ENCODE results near the gene RTP2. TPM values are rescaled to one million over a fixed set of nuclear protein-coding genes. Genes with fewer than 3 reads are reported as not detected.

The RTP2 gene
- total RNA-seq, 1 donor from 2014 or later: not detected

DNA sequence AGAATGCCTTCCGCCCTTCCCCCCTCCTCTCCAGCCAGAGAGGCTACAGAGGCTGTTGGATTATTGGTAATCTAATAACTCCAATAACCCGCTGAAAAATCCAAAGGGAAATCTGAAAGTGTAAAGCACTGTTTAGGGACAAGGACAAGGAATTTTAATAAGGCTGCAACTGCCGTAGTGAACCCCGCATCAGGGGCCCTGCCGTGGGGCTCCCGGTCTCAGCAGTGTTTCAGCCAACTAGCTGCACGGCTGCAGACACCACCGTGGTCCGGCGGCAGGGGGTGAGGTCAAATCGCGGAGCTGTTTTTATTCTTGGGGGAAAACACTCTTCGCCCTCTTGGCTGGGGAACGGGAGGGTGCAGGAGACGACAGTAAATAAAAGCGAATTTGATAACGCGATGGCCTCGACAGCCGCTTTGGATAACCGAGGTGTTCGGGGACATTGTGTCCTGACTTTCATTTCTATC is 36.8 kb upstream of the RTP2 start:
- no peak for DNase-seq (ENCODE audit: low spot score)

DNA sequence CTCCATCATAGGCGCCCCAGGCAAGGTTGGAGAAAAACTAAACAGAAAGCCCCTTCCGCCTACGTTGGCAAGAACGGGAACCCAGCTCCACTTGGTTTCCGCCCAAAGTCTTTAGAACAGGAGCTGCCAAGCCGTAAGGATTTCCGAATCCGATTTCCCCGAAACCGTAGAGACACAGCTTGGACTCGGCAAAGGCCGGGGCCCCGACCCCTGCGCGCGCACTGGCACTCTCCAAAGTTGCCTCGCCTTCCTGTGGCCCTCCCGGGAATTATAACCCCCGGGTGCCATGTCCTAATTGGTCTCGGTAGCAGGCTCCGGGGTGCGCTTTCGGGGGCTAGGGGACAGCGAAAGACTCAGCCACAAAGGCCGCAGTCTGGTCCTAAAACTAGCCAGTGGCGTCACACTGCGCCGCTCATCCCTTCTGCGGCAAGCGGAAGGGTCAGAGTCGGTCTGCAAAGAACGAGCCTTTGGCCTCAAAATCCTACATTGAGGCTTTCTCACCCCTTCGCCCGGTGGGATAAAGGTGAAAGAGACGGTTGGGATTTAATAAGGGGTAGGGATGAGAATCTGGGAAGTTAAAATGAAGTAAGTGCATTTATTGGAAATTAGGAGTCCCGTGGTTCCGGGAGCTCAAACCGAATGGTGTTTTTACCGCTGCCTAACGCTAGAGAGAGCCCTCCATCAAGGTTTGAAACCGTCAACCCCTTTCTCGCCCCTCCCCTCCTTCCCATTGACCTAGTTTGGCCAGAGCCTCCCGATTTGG is 36.2 kb upstream of the RTP2 start:
- DNase-seq (ENCODE audit: low spot score): peak; percentile 98

DNA sequence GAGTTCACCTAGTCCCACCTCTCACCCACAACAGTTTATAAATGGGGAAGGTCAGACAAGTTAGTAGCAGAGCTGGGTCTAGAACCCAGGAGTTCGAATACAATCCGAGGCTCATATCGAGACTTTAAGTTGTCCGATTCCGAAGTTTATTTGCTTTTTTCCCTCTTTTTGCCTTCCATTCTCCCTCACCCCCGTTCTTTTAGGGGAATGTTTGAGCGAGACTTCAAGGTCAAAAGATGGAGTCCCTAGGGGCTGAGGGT is 35.6 kb upstream of the RTP2 start:
- DNase-seq (ENCODE audit: low spot score): no peak

DNA sequence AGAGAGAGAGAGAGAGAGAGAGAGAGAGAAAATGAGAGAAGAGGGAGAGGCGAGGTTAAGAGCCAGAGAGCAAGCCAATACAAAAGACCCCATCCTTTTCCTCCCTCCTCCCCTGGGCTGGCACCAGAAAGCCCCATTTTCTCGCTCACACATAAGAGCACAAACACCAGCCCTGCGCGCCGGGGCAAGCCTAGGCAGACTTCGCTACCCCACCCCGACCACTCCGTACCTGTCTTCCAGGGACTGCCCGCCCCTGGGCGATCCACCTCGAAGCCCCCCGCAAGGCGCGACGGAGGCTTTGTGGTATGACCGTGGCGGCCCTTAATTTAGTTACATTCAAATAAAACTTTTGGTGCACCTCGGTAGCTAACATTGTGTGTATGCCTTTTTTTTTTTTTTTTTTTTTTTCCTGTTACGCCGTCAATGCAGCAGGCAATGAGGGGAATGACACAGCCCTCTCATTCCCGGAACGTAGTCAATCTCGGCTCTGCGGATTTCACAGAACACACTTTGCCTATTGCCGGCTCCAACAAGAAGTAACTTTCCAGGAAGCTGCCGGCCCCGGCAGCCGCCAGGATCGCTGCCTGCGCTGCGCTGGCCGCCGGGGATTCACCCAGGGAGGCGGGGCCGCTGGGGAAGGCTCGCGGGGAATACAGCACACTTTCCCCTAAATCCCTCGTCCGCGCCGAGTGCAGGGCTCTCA is 35.2 kb upstream of the RTP2 start:
- peak; percentile 85 for DNase-seq (ENCODE audit: low spot score)

DNA sequence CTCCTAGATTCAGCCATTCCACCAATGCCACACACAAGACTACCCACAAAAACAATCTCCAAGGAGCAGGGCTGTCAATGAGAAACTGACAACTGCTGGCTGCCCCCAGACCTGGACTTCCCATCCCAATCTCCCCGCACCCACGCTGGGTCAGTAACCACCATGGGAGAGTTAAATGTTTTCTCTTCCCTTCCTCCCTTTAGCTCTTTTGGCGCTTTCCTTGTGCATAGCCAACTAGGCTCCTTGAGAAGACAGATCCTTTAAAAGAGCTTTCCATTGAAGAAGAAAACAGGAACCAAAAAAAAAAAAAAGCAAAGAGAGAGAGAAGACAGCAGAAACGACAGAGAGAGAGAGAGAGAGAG is 34.6 kb upstream of the RTP2 start:
- DNase-seq (ENCODE audit: low spot score): no peak

DNA sequence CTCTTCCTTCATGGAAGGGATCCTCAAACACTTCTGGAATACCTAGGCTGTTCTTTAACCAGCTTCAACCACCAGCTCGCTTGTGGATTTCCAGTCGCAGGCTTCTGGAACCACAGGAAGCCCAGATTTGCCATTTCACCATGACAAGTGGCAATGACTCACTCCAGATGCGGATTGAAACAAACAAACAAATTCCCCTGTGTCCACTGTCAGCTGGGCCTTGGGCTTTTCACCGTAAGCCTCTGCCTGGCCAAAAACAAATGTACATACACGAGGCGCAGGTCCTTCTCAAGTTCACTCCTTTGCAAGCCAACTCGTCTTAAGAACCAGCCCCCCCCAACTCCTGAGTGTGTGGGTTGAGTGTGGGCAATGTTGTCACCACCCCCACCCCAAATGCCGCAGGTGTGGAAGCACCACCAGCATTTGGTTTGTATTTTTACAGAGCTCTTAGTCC is 34.1 kb upstream of the RTP2 start:
- no peak for DNase-seq (ENCODE audit: low spot score)

DNA sequence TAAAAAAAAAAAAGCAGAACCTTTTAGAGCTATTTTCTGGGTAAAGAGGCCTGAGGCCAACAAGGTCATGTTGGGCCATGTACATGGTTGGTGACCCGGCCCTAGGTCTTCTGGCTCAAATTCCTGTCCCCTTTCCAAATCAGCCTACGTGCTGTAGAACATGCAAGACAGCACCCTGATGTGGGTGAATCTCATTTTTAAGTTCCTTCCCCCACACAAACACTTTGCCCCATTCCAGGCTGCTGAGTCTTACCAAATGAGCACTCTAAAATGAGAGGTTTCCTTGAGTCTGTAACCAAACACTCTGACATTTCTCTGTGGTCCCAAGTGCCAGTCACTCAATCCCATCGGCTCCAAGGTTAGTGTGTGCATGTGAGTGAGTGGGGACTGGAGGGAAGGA is 33.5 kb upstream of the RTP2 start:
- DNase-seq (ENCODE audit: low spot score): no peak

DNA sequence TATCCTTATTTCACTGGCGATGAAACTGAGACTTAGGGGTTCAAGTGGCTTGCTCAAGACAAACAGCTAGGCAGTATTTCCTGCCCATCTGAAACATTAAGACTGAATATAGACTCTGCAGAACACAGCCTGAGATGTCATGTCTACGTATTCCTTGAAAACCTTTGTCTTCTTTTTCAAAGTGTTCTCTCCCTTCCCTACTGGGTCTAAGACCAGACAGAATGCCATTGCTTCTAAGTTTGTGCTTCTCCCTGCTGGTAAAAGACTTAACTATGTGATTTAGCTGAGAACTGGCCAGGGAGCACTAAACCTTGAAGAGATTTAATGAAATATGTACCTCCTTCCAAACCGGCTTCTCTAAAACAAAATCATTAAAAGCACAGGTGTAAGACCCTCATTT is 33.0 kb upstream of the RTP2 start:
- DNase-seq (ENCODE audit: low spot score): no peak

DNA sequence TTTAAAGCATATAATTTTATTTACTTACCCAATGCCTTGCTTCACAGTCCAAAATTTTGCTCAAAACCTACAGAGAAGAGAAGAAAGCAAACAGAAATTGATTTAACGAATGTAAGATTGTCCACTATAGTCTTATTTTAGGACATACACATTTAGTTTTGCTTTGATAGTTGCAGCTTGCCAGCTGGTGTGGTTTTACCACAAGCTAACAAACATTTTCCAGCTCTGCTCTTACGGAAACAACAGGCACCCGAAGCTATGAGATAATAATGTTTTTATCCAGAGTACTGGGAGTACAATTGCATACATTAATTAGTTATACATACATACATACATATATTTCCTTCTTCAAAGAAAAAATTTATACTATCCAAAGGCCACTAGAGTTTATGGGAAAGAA is 32.5 kb upstream of the RTP2 start:
- DNase-seq (ENCODE audit: low spot score): no peak

DNA sequence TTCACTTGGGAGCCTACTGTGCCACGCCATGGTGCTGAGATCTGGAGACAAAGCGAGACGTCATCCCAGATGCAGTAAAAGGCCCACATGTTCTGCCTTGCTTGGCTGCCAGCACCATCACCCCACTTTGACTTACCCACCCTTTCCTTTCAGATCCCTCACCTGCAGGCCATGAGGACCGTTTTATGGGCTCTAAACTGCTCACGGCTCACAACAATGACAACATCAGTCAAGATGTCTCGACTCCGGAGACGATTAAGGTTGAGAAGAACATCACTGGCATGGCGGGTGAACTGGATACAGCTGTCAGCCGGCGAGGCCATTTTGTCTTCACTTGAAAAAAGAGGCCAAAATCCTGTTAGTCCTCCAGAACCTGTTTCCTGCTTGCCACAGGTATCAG is 31.0 kb upstream of the RTP2 start:
- no peak for DNase-seq (ENCODE audit: low spot score)

DNA sequence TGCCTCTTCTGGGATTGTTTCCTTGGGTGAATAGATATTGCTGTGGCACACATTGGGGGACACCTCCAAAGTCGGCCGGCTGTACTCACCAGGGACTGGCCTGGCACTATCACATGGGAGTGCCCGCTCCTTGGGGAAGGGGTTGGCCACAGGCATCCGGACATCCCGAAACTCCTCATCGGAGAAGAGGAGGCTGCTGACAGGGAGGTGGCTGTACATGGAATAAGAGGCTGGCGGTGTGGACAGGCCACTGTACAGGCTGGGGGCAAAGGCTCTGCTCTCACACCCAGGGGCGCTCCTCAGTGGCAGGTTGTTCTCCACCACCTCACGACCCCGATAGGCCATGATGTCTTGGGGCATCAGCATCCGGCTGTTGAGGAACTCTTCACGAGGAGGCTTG is 27.2 kb upstream of the RTP2 start:
- DNase-seq (ENCODE audit: low spot score): no peak

DNA sequence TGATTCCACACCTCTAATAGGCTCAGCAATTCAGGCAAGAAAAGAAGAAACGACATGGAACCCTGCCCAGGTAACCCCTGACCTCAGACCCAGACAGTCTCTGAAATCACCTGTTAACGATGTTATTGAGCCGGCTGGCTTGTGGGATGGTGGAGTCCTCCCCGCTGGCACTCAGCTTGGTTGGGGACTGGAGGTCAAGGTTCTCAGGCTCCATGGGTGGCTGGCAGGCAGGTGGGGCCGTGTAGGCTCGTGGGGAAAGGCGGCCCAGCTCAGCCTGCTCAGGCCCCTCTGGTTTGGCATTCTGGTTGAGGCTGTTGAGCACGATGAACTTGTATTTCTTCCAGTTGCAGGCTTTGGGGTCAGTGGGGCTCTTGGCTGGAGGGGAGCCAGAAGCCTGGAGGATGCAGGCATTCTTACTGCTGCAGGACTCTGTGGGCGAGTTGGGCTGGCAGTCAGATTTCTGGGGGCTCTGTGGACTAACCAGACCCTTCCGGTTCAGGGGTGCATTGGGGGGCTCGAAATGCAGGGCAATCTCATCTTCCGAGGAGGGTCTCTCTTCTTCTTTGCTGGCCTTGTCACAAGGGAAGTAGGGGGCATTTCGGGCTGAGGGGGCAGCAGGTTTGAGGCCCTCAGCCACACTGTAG is 26.7 kb upstream of the RTP2 start:
- no peak for DNase-seq (ENCODE audit: low spot score)

DNA sequence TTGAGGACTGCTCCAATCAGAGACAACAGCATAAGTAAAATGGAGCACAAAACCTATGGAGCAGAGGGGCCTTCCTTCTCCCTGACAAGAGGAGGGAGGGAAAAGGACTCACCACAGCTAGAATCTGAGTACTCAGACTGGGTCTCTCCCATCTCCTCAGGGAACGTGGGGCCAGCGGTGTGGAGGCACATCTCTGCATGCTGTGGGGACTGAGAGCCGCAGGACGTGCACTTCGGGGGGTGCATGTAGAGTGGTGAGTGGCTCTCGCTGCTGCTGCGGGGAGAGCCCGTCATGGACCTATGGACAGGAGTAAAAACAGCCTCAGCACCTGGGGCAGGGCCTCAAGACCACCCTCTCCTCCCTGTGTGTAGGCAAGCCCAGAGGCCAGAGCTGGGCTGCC is 25.9 kb upstream of the RTP2 start:
- no peak for DNase-seq (ENCODE audit: low spot score)

DNA sequence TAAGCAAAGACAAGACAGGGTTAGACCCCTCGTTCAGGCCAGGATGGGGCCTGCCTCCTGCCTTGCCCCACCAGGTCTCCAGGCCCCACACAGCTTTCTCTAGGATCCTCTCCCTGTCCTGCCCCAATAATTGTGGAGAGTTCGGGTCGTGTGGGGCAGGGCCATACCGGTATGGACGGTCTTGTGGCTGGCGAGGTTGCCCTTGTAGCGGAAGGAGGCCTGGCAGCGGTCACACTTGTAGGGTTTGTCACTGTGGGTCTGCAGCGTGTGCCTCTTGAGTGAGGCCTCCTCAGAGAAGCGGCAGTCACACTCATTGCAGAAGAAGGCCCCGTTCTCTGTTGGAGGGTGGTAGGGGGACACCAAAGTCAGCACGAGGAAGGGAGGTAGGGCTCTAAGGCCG is 24.2 kb upstream of the RTP2 start:
- no peak for DNase-seq (ENCODE audit: low spot score)

DNA sequence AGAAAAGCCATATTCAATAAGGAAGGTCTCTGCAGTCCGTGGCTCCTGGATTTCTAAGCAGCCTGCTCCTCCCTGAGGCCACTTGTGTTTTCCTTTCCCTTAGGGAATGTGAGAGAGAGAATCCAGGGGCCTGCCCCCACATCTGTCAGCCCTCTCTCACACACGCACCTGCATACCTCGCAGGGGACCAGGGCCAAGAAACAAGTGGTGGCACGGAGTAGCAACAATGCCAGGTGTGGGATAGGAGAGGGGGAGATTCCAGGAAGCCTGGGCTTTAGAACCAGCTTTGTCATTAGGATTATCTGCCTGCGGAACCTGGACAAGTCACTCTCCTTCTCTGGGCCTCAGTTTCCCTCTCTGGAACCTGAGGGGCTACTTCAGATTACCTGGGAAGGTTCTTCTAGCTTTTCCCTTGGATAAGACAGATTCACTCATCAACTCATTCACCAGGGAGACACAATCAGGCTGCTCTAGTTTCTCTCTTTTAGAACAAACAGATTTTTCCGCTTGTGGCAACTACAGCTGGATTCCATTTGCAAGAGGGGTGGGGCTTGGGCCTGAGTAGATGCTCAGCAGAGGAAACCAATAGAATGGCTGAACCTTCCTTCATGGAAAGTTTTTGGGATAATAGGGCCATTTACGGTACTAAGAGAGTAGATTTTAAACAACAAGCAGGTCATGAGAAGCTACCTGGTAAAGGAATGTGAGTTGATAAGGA is 23.5 kb upstream of the RTP2 start:
- no peak for DNase-seq (ENCODE audit: low spot score)

DNA sequence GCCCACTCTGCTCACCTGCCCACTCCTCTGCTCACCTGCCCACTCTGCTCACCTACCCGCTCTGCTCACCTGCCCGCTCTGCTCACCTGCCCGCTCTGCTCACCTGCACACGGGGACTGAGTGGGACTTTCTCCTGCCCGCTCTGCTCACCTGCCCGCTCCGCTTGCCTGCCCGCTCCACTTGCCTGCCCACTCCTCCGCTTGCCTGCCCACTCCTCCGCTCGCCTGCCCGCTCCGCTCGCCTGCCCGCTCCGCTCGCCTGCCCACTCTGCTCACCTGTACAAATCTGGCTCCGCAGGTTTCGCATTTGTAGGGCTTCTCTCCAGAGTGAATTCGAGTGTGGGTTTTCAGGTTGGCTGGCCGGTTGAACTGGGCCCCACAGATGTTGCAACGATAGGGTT is 22.9 kb upstream of the RTP2 start:
- no peak for DNase-seq (ENCODE audit: low spot score)

DNA sequence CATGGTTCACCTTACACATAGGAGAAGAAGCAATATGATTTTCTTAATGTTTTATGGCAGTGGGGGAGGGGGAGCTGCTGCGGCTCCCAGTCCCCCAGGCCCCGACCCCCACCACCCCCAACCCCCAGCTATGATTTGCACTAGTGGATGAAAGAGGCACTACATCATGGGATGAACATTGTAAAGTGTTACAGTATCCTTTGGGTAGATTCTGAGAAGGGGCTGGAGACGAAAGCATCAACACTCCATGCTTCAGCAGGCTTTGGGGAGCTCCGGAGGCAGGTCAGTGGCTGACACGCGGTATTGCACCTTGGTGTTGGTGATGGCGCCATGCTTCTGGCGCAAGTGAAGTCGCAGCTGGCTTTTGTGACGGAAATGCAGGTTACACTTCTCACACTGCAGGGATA is 19.9 kb upstream of the RTP2 start:
- DNase-seq (ENCODE audit: low spot score): no peak

DNA sequence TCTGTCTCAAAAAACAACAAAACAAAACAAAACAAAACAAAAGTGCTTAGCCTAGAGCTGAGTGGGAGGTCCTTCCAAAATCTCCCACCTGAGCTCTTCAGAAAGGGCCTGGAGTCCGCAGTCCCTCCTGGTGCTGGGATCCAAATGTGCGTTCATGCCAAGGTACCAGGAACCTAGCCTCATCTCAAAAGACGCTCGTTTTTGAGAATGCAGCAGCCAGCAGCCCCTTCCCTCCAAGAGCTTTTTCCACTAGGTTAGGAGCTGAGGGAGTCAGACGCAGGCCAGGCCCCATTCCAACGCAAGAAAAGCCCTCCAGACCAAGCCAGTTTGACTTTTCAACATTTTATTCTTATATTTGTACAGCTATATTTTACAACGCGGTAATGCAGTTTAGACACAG is 18.7 kb upstream of the RTP2 start:
- no peak for DNase-seq (ENCODE audit: low spot score)

DNA sequence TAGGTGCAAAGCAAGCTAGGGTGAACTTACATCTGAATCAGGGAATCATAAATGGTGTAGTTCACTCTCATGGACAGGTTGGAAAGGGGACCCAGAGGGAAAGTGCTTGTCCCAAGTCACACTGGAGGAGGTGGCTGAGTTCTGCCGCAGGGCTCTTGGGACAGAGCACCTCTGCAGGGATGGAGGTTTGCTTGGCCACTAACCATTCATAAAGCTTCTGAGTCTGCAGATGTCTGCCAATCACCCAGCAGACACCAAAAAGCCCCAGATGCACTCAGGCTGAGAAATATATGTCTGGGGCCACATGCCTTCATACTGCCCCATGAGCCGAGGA is 17.9 kb upstream of the RTP2 start:
- DNase-seq (ENCODE audit: low spot score): no peak

DNA sequence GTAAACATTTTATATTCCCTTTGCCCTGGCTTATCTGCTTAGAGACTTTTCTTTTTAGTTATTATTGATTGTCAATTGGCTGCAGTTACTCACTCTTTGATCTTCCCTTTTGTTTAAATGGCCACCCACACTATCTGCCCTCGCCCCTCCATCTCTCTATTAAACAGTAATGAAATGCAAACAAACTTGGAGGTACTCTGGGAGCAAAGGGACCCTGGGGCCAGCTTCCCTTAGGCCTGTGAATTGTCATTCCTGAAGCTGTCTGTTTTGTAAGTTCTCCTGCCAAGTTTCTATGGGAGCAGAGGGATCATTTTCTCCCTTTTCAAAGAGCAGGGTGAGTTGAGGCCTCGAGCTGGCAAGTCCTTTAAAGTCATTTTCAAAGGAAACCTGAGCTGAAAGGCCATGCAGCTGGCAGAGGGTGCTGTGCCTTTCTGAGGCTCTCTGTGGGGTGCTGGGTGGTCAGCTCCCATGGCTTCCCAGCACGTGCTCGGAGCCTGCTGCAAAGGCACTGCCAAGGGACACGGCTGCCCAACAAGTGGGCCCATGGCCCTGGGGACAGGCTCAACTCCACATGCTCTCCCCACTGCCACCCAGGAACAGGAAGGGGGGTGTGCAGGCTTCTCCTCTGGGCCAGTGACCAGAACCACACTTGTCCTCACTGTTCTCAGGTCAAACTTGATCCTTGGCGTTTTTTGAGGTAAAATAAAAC is 17.4 kb upstream of the RTP2 start:
- DNase-seq (ENCODE audit: low spot score): peak; percentile 55

DNA sequence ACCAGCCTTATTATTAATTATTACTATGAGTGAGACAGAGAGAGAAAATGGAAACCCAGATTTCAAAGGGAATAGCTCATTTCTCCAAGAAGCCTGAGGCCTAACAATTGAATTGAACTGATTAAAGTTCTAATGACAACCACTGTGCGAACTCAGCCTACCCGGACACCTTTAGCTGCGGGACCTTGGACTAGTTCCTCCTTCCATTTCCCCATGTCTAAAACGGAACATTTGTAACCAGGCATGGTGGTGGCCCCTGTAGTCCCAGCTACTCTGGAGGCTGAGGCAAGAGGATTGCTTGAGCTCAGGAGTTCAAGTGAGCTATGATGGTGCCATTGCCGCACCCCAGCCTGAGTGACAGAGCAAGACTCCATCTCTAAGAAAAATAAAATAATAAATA is 16.4 kb upstream of the RTP2 start:
- no peak for DNase-seq (ENCODE audit: low spot score)

DNA sequence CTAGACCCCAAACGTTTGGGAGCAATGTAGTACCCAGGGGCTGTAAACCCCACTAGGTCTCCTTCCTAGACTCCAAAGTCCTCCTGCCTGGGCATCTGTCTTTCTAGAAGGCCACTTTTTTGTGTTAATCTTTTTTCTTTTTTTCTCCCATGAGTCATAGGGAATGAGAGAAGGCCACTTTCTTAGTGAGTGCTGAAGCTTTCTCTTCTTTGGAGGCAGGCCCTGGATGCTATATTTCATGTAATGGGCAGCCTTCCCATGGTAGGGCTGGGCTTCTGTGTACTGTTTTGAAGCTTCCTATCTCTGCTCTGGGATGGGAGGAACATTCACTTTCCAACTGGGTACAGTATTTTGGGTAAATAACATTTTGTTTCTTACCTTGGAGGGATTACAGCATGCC is 15.2 kb upstream of the RTP2 start:
- peak; percentile 75 for DNase-seq (ENCODE audit: low spot score)

Data from umbilical cord (tissue), 2 donors.